HL-60 (cell line): ENCODE results near the gene MID1.

Experiments
- CTCF ChIP-seq: IDR thresholded peaks from one replicate; pipeline ENCODE4 v1.5.1; 2011; ENCODE audit warnings: low read length, control low read depth, inconsistent platforms; ENCODE audit not compliant: insufficient read depth
- POLR2AphosphoS5 ChIP-seq: IDR thresholded peaks from 2 replicates; pipeline ENCODE4 v1.6.1; 2012; ENCODE audit warnings: low read depth

DNA sequence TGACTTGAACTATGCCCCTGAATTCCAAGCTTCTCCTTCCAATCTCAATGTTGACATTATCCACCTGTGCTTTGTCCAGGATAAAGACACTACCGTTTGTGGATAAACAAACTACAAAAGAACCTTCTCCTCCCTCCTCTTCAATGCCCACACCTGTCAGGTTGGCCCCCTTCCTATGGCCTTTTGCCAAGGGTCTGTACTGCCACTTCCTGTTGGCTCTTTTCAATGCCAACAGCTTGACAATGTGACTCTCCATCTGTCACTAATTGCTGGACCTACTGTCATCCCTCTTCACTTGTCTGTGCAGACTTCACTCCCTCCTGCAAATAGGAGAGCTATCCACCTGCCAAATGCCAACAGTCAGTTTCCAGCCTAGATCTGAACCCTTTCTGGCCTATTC is 35.8 kb upstream of the MID1 start:
- no peak for TF ChIP-seq POLR2AphosphoS5
- no peak for TF ChIP-seq CTCF
